AG09319 (cell line): ENCODE data around the gene BAIAP3.

Experiments
- DNase-seq: peaks from one replicate; pipeline ENCODE4 v3.0.0-alpha.2; 2010; ENCODE audit warnings: low read depth; ENCODE audit errors: extremely low read depth
- TF ChIP-seq, protein P1 (sequence below): IDR thresholded peaks from 2 replicates; pipeline ENCODE4 v1.5.1; 2011; ENCODE audit warnings: low read depth, mild to moderate bottlenecking, inconsistent platforms, low read length, moderate library complexity

BAIAP3 gene

DNA sequence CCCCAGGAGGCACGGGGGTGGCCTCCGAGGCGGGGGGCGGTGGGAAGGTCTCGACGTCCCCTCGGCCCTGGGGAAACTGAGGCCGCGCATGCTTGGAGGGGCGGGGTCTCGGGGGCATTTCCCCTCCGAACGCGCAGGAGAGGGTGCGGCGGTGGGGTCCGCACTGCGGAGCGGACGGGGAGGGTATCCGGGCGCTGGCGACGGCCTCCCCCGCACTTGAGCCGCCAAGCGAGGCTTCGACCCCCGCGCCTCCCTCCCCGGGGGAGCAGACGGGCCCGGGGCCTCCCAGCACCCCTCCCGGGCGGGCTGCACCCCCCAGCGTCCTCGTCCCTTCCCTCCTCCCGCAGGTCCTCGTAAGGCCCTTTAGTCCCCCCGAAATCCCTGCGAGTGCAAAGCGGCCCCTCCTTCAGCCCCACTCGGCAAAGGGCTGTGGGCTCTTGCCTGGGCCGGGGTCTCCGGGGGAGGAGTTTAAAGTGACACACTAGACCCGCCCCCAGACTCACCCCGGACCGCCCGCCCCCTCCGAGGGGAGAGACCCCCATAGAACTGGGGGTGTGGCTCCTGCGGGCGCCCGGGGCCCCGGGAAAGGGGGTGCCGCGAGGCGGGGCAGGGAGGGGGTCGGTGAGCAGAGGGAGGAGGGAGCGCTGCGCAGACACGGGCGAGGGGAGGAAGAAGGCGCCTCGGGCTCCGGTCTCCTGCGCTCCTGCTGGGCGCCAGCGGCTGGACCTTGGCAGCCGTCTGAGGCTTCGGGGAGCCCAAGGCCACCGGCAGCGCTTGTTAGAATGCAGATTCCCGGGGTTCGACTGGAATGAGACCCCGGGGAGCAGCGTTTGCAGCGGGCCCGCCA is 632 bp downstream of the BAIAP3 start:
- no peak for DNase-seq
- TF ChIP-seq, protein P1, sequence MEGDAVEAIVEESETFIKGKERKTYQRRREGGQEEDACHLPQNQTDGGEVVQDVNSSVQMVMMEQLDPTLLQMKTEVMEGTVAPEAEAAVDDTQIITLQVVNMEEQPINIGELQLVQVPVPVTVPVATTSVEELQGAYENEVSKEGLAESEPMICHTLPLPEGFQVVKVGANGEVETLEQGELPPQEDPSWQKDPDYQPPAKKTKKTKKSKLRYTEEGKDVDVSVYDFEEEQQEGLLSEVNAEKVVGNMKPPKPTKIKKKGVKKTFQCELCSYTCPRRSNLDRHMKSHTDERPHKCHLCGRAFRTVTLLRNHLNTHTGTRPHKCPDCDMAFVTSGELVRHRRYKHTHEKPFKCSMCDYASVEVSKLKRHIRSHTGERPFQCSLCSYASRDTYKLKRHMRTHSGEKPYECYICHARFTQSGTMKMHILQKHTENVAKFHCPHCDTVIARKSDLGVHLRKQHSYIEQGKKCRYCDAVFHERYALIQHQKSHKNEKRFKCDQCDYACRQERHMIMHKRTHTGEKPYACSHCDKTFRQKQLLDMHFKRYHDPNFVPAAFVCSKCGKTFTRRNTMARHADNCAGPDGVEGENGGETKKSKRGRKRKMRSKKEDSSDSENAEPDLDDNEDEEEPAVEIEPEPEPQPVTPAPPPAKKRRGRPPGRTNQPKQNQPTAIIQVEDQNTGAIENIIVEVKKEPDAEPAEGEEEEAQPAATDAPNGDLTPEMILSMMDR, result no peak

DNA sequence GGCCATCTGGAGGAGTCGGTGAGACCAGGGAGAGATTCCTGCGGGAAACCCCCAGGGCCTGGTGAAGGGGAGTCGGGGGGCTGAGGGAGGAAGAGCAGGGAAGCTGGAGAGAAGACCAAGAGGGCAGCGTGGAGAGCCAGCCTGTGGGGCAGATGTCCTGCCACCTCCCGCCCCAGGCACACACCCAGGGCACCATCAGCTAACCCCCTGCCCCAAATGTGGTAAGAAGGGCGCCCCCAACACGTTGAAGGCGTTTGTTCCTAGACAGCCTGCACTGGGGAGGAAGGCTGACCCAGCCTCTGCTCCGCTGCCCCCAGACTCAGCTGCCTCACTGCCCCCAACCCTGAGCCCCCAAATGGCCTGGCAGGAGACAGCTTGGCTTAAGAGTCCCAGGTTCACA is 1.3 kb downstream of the BAIAP3 start:
- no peak for DNase-seq

DNA sequence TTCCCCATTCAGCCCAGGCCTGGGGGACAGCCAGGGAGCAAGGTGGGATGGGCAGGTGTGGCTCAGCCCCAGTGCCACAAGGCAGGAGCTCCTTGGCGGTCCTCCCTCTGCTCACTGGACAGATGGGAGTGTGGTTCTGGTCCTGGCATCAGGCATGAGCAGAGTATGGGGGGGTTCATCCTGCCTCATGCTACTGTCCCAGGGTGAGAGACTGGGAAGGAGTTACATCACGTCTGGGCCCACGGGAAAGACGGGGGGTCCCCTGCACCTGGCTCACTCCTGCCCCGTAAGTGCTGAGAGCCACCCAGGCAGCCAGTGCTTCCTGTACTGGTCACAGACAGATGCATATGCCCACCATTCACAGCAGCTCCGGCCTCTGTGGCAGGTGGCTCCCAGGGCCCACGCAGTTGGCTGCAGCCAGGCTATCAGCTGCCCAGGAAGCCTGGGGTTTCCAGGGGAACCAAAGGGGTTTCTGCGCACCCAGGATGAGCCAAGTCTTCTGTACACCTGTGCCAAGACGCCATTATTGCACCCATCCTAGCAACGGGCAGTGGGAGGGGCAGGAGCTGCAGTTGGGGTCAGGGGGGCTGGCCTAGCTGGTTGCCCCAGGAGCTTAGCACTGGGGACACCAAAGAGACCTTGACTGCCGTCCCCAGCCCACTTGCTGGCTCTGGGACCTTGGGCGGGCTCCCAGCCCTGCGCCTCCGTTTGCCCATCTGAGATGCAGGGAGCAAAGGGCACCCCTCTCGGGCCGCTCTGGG is 1.9 kb downstream of the BAIAP3 start:
- no peak for DNase-seq
- TF ChIP-seq, protein P1, result no peak

More for the DNA sequence above, 1.3 kb downstream of the BAIAP3 start:
- TF ChIP-seq, protein P1, result no peak

DNA sequence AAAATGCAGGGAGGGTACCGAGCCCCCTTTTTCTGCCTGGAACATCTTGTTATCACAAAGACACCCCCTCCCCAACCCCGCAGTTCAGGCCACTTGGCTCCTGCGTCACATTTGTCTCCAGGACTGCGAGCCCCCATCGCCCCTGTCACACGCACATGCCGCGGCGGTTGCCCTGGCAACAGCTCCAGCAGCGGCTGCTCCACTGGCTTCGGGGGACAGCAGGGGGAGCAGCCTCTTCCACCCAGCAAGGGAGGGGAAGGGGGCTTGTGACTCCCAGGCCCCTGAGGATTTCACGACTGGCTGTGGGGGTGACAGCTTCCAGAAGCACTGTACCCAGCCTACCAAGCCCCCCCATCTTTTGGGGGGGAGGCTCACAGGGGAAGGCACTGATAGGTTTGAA is 2.6 kb downstream of the BAIAP3 start:
- no peak for DNase-seq
- TF ChIP-seq, protein P1, result no peak

DNA sequence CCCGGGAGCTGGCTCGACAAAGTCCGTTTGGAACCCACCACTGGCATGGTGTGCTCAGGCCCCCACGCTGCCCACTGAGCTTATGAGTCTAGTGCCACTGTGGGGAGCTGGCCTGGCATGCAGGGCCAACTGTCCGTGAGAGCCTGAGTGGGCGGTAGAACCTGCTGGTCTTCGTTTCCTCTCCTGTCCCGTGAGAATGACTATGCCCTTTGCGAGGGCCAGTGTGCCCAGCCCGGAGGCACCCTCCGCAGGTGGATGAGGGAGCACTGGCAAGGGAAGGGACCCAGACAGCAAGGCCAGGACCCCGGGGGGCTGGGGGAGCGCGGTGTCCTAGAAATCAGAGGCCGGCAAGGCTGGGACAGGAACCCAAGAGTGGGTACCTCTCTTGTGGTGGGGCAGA is 3.2 kb downstream of the BAIAP3 start:
- no peak for DNase-seq
- TF ChIP-seq, protein P1, result no peak

DNA sequence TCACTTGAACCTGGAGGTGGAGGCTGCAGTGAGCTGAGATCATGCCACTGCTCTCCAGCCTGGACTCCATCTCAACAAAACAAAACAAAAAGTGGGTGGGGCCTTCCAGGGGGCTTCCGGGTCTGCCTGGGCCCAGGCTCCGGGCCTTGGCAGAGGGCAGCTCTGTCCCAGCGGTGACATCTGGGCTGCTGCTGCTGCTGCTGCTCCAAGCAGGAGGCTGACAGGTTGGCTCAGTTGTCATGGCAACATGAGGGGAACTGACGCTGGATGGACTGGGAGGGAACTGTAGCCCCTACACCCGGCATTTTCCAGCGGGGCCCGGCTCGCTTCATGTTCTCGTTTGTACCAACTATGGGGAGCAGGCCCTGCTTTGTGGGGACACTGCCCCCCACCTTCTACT is 4.0 kb downstream of the BAIAP3 start:
- TF ChIP-seq, protein P1, result no peak
- DNase-seq, result no peak

DNA sequence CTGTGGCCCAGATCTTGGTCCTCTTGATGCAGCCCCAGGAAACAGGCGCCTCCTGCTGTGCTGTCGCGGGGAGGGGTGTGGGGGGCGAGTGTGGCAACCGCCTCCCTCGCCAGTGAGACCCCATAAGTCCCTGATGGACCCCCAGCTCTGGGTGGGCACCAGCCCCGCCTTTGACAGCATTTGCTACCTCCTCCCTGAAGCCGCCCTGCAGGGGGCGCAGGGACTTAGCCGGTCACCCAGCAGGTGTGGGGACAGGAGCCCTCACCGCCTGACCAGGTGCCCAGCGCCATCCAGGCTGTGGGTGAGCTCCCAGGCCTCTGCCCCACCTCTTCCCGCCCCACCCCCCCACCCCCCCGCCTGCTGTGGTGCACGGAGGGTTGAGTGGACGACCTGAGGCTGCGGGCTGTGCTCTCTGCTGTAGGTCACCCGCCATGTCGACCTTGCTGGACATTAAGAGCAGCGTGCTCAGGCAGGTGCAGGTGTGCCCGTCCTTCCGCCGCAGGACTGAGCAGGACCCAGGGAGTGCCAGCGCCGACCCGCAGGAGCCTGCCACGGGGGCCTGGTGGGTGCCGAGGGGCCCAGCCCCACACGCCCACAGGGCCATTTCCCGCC is 4.8 kb downstream of the BAIAP3 start:
- TF ChIP-seq, protein P1, result peak; percentile 13
- DNase-seq, result no peak
